GM12873 (cell line): ENCODE data around the gene DGKE.

Experiments
- TF ChIP-seq, protein P1 (sequence below): IDR thresholded peaks from 2 replicates; pipeline ENCODE4 v1.5.1; 2012; ENCODE audit warnings: low read depth, mild to moderate bottlenecking, moderate library complexity, low read length, control low read depth; ENCODE audit not compliant: insufficient read depth; ENCODE audit errors: missing control alignments

The DGKE gene

DNA sequence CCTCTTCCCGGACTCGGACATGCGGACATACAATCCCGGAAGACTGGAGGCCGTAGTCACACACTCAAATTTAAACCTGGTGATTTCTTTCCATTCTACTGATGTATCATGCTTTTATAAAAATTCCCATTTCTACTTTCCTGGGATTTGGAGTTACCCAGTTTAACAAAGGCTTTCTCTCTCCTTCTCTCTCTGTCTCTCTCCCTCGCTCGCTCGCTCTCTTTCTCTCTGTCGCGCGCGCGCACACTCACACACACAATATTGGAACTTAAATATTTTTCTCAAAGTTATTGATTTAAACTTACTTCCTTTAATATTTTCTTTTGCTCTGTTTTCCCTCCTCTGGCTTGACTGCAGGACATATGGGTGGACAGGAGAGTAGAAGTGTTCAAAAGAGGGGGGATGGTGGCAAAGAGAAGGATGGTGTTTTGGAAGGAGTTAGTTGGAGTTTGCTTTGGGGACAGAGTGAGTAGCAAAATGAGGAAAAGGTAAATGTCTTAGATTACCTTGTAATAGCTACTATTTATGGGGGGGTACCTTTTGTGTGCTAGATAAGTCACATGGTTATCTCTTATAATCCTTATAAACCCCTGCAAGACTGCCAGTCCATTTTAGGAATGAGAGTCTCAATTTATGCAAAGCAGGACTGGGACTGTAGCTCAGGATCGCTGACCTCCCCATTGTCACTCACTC is 80.8 kb downstream of the DGKE start:
- TF ChIP-seq, protein P1, sequence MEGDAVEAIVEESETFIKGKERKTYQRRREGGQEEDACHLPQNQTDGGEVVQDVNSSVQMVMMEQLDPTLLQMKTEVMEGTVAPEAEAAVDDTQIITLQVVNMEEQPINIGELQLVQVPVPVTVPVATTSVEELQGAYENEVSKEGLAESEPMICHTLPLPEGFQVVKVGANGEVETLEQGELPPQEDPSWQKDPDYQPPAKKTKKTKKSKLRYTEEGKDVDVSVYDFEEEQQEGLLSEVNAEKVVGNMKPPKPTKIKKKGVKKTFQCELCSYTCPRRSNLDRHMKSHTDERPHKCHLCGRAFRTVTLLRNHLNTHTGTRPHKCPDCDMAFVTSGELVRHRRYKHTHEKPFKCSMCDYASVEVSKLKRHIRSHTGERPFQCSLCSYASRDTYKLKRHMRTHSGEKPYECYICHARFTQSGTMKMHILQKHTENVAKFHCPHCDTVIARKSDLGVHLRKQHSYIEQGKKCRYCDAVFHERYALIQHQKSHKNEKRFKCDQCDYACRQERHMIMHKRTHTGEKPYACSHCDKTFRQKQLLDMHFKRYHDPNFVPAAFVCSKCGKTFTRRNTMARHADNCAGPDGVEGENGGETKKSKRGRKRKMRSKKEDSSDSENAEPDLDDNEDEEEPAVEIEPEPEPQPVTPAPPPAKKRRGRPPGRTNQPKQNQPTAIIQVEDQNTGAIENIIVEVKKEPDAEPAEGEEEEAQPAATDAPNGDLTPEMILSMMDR, result no peak

DNA sequence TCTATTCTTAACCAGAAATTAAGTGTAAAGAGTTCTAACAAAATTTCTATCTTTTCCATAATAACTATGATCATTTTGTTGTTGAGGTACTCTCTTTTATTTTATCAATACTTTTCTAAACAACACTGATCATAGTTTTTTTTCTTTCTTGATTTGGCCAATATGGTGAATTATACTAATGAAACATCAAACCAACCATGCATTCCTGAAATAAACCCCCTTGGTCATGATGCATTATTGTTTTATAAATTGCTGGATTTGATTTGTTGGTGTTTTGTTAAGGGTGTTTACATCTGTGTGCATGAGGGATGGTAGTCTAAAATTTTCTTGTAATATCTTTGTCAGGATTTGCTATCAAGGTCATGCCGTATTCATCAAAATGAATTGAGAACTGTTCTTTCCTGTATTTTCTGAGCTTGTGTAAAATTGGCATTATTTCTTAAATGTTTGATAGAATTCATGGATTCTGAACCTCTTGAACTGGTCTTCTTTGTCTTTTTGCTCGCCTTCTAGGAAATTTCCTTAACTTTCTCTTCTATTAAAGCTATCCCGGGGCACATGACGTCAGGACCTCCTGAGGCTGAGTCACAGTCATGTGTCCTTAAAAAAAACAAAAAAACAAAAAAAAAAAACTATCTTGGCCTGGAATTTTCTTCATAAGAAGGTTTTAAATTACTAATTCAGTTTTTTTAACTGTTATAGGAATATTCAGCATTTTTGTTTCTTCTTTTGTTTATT is 83.8 kb downstream of the DGKE start:
- TF ChIP-seq, protein P1, result no peak

DNA sequence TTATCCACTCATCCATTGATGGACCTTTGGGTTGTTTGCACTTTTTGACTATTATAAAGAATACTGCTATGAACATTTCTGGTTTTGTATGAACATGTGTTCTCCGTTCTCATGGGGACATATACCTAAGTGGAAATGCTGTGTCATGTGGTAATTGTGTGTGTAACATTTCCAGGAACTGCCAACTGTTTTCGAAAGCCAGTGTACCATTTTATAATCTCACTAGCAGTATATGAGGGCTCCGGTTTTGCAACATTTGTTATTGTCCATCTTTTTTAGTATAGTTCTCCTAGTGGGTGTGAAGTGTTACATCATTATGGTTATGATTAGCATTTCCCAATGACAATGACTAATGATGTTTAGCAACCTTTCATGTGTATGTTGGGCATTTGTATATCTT is 85.0 kb downstream of the DGKE start:
- TF ChIP-seq, protein P1, result no peak
